Activated naive CD8-positive, alpha-beta T cell treated with anti-CD3 and anti-CD28 coated beads, Interleukin-2, amount 10 ng/mL, durations not matched to agents 7 days and 5 days (primary cell): ENCODE data around the gene CXXC5. TPM values are rescaled to one million over a fixed set of nuclear protein-coding genes. Genes with fewer than 3 reads are reported as not detected.

Experiments
- ATAC-seq: fragments of 150-1000 bp; cut with Tn5 transposase; one replicate; pipeline ENCODE4 v1.10.0; 2021; ENCODE audit warnings: low read depth, moderate library complexity
- POLR2A ChIA-PET: fragments of 350-600 bp; sonication (Branson Sonifier 250); formaldehyde crosslinking; loops from one replicate; lab custom pipeline; 2021; ENCODE audit warnings: antibody characterized with exemption; lab: Charles Lee
- DNase-seq: peaks from one replicate; pipeline ENCODE4 v3.0.0; 2021
- H3K27ac Mint-ChIP-seq: one replicate; pipeline ENCODE4 v1.8.0; 2022; ENCODE audit warnings: mild to moderate bottlenecking, mixed read lengths
- H3K27me3 Mint-ChIP-seq: one replicate; pipeline ENCODE4 v1.8.0; 2022; ENCODE audit warnings: mild to moderate bottlenecking, moderate library complexity, mixed read lengths
- H3K36me3 Mint-ChIP-seq: one replicate; pipeline ENCODE4 v1.8.0; 2021; ENCODE audit warnings: mild to moderate bottlenecking, mixed read lengths
- H3K4me1 Mint-ChIP-seq: one replicate; pipeline ENCODE4 v1.8.0; 2021; ENCODE audit warnings: mixed read lengths
- H3K4me3 Mint-ChIP-seq: one replicate; pipeline ENCODE4 v1.8.0; 2022; ENCODE audit warnings: mild to moderate bottlenecking, moderate library complexity, mixed read lengths
- H3K9me3 Mint-ChIP-seq: one replicate; pipeline ENCODE4 v1.8.0; 2021; ENCODE audit warnings: mixed read lengths
- total RNA-seq, 2 experiments: library from RNA; stranded (reverse); gene quantifications; one replicate each; pipeline ENCODE4 v1.2.3, GENCODE V29; 2021

The CXXC5 gene
- total RNA-seq, 2 experiments from 2014 or later, result 3.5 to 4.6 TPM

DNA sequence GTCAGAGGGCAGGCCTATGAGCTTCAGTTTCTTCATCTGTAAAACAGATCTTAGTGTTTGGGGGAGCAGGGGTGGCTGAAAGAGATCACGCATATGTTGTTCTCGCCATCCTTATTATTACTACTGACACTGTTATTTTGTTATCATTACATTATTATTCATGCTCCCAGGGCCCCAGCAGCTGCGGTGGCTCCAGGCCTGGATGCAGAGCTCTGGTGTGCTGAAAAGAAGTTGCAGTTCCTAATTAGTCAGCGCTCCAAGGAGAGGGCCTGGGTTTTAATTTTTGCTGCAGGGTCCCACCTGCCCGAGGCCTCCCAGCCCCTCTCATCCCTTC is 19.5 kb downstream of the CXXC5 start:
- ATAC-seq (no peak), DNase-seq (no peak)
- H3K9me3 Mint-ChIP-seq, result no peaks in the 10 kb centered on the region
- no peaks in the 10 kb centered on the region for H3K36me3 Mint-ChIP-seq
- POLR2A ChIA-PET, result interaction anchor here (1.0 to 2.0 kb wide), 4 partner anchors 17 to 79 kb away, joined by 3 to 6 read pairs (median 4); partner anchors contain the start of gene CXXC5
- no peak overlapping the region for H3K27ac Mint-ChIP-seq
- H3K27me3 Mint-ChIP-seq, result no peaks in the 10 kb centered on the region
- H3K4me1 Mint-ChIP-seq, result peaks cover 39% of the 10 kb centered on the region
- peak overlapping the region; percentile 61 for H3K4me3 Mint-ChIP-seq

- DNase-seq (peak; percentile 68), ATAC-seq (peak; percentile 18)
- H3K4me1 Mint-ChIP-seq, result peaks cover 39% of the 10 kb centered on the region
- POLR2A ChIA-PET, result interaction anchor here (1.6 to 2.7 kb wide), 4 partner anchors 9 to 33 kb away, joined by 3 to 14 read pairs (median 8); partner anchors contain the start of gene CXXC5
- no peaks in the 10 kb centered on the region for H3K27me3 Mint-ChIP-seq
- H3K4me3 Mint-ChIP-seq, result peak overlapping the region; percentile 84
- H3K36me3 Mint-ChIP-seq, result no peaks in the 10 kb centered on the region
- peak overlapping the region; percentile 80 for H3K27ac Mint-ChIP-seq
- H3K9me3 Mint-ChIP-seq, result no peaks in the 10 kb centered on the region
Observed at GRCh38 chr5:139668064-139668880, 20.1 kb downstream of the CXXC5 start.

DNA sequence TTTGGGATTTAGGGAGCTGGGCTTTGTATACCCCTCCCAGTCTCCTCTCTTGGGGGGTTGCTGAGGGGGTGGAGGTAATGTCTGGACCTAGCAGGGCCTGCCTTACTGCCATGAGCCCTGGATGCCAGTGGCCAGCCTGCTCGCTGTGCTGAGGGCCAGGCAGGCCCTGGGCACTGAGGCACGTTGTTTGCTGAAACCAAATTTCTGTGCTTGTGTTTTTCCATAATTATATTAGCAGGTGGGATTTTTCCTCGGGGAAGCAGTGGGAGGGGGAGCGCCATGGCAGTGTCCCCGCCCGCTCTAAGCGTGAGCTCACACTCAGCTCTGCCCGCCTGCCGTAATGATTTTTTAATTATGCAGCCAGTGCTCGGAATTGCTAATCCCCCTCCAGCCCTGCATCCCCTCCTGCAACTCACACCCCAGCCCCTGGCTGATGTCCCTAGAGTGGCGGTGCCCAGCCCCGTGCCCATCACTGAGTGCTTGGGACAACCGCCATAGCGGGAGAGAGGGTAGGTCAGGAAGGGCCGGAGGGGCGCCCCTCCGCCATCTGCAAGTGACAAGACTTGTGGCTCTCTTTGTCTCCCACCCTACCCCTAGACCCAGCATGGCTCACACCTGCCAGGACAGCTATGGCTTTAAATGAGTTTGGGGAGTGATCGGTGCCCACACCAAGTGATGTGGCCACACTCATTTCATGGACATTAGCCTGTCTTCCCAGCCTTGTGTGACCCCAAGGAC is 20.9 kb downstream of the CXXC5 start:
- peak overlapping the region; percentile 84 for H3K4me3 Mint-ChIP-seq
- DNase-seq (no peak), ATAC-seq (no peak)
- H3K27me3 Mint-ChIP-seq, result no peaks in the 10 kb centered on the region
- POLR2A ChIA-PET, result interaction anchor here (0.8 to 2.7 kb wide), 4 partner anchors 10 to 36 kb away, joined by 3 to 14 read pairs (median 6); no protein-coding TSS in a partner anchor
- H3K27ac Mint-ChIP-seq, result peak overlapping the region; percentile 82
- no peaks in the 10 kb centered on the region for H3K36me3 Mint-ChIP-seq
- peaks cover 39% of the 10 kb centered on the region for H3K4me1 Mint-ChIP-seq
- H3K9me3 Mint-ChIP-seq, result no peaks in the 10 kb centered on the region

GRCh38 chr5:139669662-139670368 is 21.7 kb downstream of the CXXC5 start:
- POLR2A ChIA-PET, result interaction anchor here (0.8 to 2.7 kb wide), 8 partner anchors 10 to 37 kb away, joined by 3 to 14 read pairs (median 3); partner anchors contain the start of gene CXXC5
- DNase-seq, result peak; percentile 64
- H3K36me3 Mint-ChIP-seq, result no peaks in the 10 kb centered on the region
- H3K4me3 Mint-ChIP-seq, result peak overlapping the region; percentile 84
- H3K4me1 Mint-ChIP-seq, result peaks cover 38% of the 10 kb centered on the region
- peak overlapping the region; percentile 82 for H3K27ac Mint-ChIP-seq
- no peaks in the 10 kb centered on the region for H3K27me3 Mint-ChIP-seq
- ATAC-seq, result peak; percentile 25
- no peaks in the 10 kb centered on the region for H3K9me3 Mint-ChIP-seq

DNA sequence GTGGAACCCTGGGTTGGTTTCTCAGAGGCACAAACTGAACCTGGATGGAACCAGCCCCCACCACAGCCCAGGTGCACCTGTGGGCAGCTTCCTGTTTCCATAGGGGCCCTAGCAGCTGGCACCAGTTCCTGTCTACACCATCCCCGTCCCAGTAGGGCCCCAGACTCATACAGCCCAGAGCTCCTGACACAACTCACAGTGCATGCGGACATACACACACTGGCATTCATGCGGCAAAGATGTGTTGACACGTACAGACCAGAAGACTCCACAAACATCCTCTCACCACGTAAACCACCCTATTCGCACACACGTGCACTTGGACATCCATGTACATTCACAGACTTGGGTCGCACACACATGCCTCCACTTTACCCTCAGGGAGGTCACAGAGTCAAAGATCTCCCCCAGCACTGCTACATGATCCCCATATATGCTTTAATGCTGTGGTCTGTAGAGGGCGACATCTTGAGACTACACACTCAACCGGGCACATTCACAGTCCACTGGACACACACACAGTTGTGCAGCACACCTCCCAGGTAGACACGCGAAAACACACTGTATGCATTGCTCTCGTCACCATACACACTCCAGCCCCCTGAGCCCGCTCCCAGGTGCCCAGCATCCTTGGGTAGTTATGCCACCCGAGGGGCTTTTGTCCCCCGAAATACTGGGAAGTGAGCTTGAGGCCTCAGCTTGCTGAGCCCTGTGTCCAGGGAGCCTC is 22.4 kb downstream of the CXXC5 start:
- Mint-ChIP-seq H3K9me3 (no peaks in the 10 kb centered on the region), H3K27ac (peak overlapping the region; percentile 82), H3K4me1 (peaks cover 38% of the 10 kb centered on the region), H3K27me3 (no peaks in the 10 kb centered on the region), H3K4me3 (peak overlapping the region; percentile 84), H3K36me3 (no peaks in the 10 kb centered on the region)
- ATAC-seq (peak; percentile 28), DNase-seq (peak; percentile 59)
- POLR2A ChIA-PET, result interaction anchor here (0.8 to 2.7 kb wide), 8 partner anchors 11 to 37 kb away, joined by 3 to 14 read pairs (median 3); partner anchors contain the start of gene CXXC5

GRCh38 chr5:139671096-139671841 is 23.1 kb downstream of the CXXC5 start:
- no peak for DNase-seq
- no peak for ATAC-seq
- Mint-ChIP-seq H3K9me3 (no peaks in the 10 kb centered on the region), H3K36me3 (no peaks in the 10 kb centered on the region), H3K27ac (peak overlapping the region; percentile 56), H3K4me1 (peaks cover 37% of the 10 kb centered on the region), H3K27me3 (no peaks in the 10 kb centered on the region), H3K4me3 (no peak overlapping the region)
- POLR2A ChIA-PET, result interaction anchor here (2.5 kb wide), 1 partner anchor 35 kb away, joined by 14 read pairs; no protein-coding TSS in a partner anchor

DNA sequence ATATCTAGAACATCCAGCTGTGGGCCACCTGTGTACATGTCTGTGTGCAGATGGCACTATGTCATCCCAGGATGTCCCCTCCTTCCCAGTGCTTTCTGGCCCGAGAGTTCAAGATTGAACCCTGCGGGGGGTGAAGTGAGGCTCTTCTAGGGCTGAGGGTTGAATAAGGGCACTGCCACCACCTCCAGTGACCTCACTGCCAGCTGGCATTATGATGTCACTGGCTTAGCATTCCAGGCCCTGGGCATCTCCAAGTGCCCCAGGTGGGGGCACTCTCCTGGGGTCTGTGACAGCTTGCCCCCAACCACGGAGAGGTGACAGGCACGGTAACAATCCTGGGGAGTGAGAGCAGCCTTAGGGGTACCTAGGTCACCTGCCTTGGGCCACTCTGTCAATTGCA is 27.1 kb downstream of the CXXC5 start:
- H3K9me3 Mint-ChIP-seq, result no peaks in the 10 kb centered on the region
- POLR2A ChIA-PET, result interaction anchor here (1.3 kb wide), 1 partner anchor 27 kb away, joined by 4 read pairs; the partner anchor contains the start of gene CXXC5
- H3K27me3 Mint-ChIP-seq, result no peaks in the 10 kb centered on the region
- no peak for ATAC-seq
- no peak overlapping the region for H3K4me3 Mint-ChIP-seq
- peaks cover 11% of the 10 kb centered on the region for H3K4me1 Mint-ChIP-seq
- no peaks in the 10 kb centered on the region for H3K36me3 Mint-ChIP-seq
- no peak overlapping the region for H3K27ac Mint-ChIP-seq
- DNase-seq, result no peak

- H3K4me3 Mint-ChIP-seq, result no peak overlapping the region
- POLR2A ChIA-PET, result no interaction called here
- H3K36me3 Mint-ChIP-seq, result no peaks in the 10 kb centered on the region
- DNase-seq (no peak), ATAC-seq (no peak)
- no peaks in the 10 kb centered on the region for H3K27me3 Mint-ChIP-seq
- H3K4me1 Mint-ChIP-seq, result peaks cover 5% of the 10 kb centered on the region
- no peak overlapping the region for H3K27ac Mint-ChIP-seq
- H3K9me3 Mint-ChIP-seq, result no peaks in the 10 kb centered on the region
Observed at GRCh38 chr5:139675825-139676224, 27.7 kb downstream of the CXXC5 start.

- ATAC-seq (no peak), DNase-seq (no peak)
- Mint-ChIP-seq H3K36me3 (no peaks in the 10 kb centered on the region), H3K4me3 (no peak overlapping the region), H3K4me1 (peaks cover 5% of the 10 kb centered on the region), H3K27ac (no peak overlapping the region), H3K27me3 (no peaks in the 10 kb centered on the region), H3K9me3 (no peaks in the 10 kb centered on the region)
- POLR2A ChIA-PET, result no interaction called here
Observed at GRCh38 chr5:139676406-139676805, 28.3 kb downstream of the CXXC5 start.

DNA sequence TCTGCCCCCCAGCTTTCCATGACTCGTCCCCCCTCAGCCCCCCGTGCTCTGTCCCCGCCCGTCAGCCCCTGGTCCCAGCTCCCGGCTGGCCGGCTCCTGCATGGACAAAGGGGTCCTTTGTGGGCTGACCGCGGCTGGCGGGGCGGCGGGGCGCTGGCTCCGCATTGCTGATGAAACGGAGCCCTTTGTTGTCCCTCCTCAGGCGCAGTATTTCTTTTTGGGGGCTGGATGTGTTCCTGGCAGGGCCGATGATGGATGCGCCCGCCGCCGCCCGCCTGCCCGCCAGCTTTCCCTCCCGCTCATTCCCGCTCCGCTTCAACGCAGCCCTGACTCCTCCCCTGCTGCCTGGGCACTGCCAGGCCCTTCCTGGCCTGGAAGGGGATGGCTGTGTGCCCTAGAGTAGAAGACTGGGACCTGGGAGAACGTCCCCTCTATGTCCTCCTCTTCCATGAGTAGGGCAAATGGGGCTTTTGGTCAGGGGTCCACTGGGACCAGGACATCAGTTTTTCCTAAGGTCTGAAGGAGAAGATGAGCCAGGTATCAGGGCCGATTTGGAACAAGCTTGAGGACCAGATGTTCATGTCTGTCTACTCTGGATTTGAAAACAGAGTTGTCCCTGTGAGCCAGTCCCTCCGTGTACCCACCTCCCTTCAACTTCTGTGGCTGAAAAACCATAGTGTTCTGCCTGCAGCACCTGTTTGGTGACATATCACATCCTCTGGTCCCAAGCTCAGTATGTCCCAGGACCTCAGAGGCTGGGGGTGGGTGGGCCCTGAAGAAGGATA is 29.0 kb downstream of the CXXC5 start:
- H3K27me3 Mint-ChIP-seq, result no peaks in the 10 kb centered on the region
- POLR2A ChIA-PET, result interaction anchor here (1.6 kb wide), 1 partner anchor 18 kb away, joined by 3 read pairs; no protein-coding TSS in a partner anchor
- no peaks in the 10 kb centered on the region for H3K36me3 Mint-ChIP-seq
- no peak overlapping the region for H3K27ac Mint-ChIP-seq
- ATAC-seq, result no peak
- H3K9me3 Mint-ChIP-seq, result no peaks in the 10 kb centered on the region
- H3K4me3 Mint-ChIP-seq, result no peak overlapping the region
- peaks cover 3% of the 10 kb centered on the region for H3K4me1 Mint-ChIP-seq
- DNase-seq, result no peak
